H1 (cell line): ENCODE measurements around the gene SHROOM3. TPM values are rescaled to one million over a fixed set of nuclear protein-coding genes. Genes with fewer than 3 reads are reported as not detected.

ENCODE experiments used
- POU5F1 ChIP-seq: IDR thresholded peaks from 2 replicates; pipeline ENCODE4 v1.6.1; 2011; ENCODE audit warnings: low read depth, mild to moderate bottlenecking, low read length, moderate library complexity
- SUZ12 ChIP-seq: fragments of 200-600 bp; sonication (generic); IDR thresholded peaks from 2 replicates; pipeline ENCODE4 v1.6.1; 2012; ENCODE audit warnings: mild to moderate bottlenecking, inconsistent platforms, low read length, moderate library complexity, mixed read lengths
- polyA plus RNA-seq, 7 experiments: library from polyadenylated mRNA; depleted of rRNA in 3 of 7; stranded (reverse) in 5 of 7; unstranded in 2 of 7; fragments of >200 nt in 5 of 7; fragments of 200-250 nt in 2 of 7; gene quantifications; 1 replicate in 5 of 7; 2 replicates in 1 of 7; 4 replicates in 1 of 7; pipeline versions ENCODE4 v1.2.1 to v1.2.3, GENCODE V29; 2011 to 2013; ENCODE audit warnings: missing spikeins in 2 of 7, mixed read lengths in 2 of 7
- total RNA-seq: library from RNA; stranded (reverse); fragmentation: NEBNext Ultra II Directional; extraction: Animal tissue kit (Norgen Biotek cat#: 25700); gene quantifications from 2 replicates; pipeline ENCODE4 v1.2.1, GENCODE V29; 2021

Gene SHROOM3
- total and polyA plus RNA-seq, 2 of the 8 experiments (the other 6 are each of a cell fraction or from before 2014, with no cell fraction given) = 15.8 to 34.0 TPM

- TF ChIP-seq SUZ12 = no peak
- TF ChIP-seq POU5F1 = no peak
Observed at GRCh38 chr4:76523593-76523992, 88.6 kb downstream of the SHROOM3 start (continued).
